Fibroblast of peridontal ligament (primary cell): Measurements from ENCODE around the gene EEA1.
"Not testable (repeated sequence)": the region's sequence is repeated elsewhere in the genome, so short reads cannot be mapped to it uniquely, and the experiment has no call there.

ENCODE experiments used
- DNase-seq: peaks from one replicate; pipeline ENCODE4 v3.0.0-alpha.2; 2010; ENCODE audit errors: extremely low read depth

EEA1 gene

GRCh38 chr12:92928962-92929915 lies at the start of gene EEA1:
EEA1 (minus strand) TSS chr12:92929295; CDS start chr12:92929066, 229 bp downstream.
- DNase-seq = peak; percentile 91

GRCh38 chr12:92978607-92979006 lies 49.5 kb upstream of the EEA1 start:
- DNase-seq = no peak

- no peak for DNase-seq
Measured at GRCh38 chr12:92977326-92977725, 48.2 kb upstream of the EEA1 start.

- DNase-seq = no peak
Measured at GRCh38 chr12:92974759-92975158, 45.7 kb upstream of the EEA1 start.

GRCh38 chr12:92973614-92974013 lies 44.5 kb upstream of the EEA1 start:
- DNase-seq = peak; percentile 91

GRCh38 chr12:92971859-92972524 lies 42.9 kb upstream of the EEA1 start:
- DNase-seq = peak; percentile 90

- DNase-seq = no peak
Measured at GRCh38 chr12:92968176-92968813, 39.2 kb upstream of the EEA1 start.

- DNase-seq = not testable (repeated sequence)
Measured at GRCh38 chr12:92964378-92964777, 35.3 kb upstream of the EEA1 start.

GRCh38 chr12:92961949-92962348 lies 32.9 kb upstream of the EEA1 start:
- DNase-seq = no peak

- peak; percentile 90 for DNase-seq
Measured at GRCh38 chr12:92955997-92956663, 27.0 kb upstream of the EEA1 start.

GRCh38 chr12:92953747-92954146 lies 24.7 kb upstream of the EEA1 start:
- no peak for DNase-seq

- DNase-seq = no peak
Measured at GRCh38 chr12:92952394-92952793, 23.3 kb upstream of the EEA1 start.

GRCh38 chr12:92951006-92951405 lies 21.9 kb upstream of the EEA1 start:
- DNase-seq = no peak

- no peak for DNase-seq
Measured at GRCh38 chr12:92950011-92950410, 20.9 kb upstream of the EEA1 start.

- DNase-seq = no peak
Measured at GRCh38 chr12:92949466-92949865, 20.4 kb upstream of the EEA1 start.

- DNase-seq = no peak
Measured at GRCh38 chr12:92947589-92948215, 18.6 kb upstream of the EEA1 start.

GRCh38 chr12:92945659-92946220 lies 16.6 kb upstream of the EEA1 start:
- DNase-seq = no peak

GRCh38 chr12:92943482-92944250 lies 14.6 kb upstream of the EEA1 start:
- DNase-seq = peak; percentile 51

- DNase-seq = peak; percentile 82
Measured at GRCh38 chr12:92942905-92943304, 13.8 kb upstream of the EEA1 start.

- no peak for DNase-seq
Measured at GRCh38 chr12:92939116-92939515, 10.0 kb upstream of the EEA1 start.
